ENCODE data around the gene CFLAR.

CFLAR gene

GRCh38 chr2:201200345-201200744, 84.4 kb downstream of the CFLAR start:
- H3K79me2 ChIP-seq (ENCODE audit: low read length) = no peaks in the 10 kb centered on the region
- peaks cover 23% of the 10 kb centered on the region for H3K27me3 ChIP-seq (ENCODE audit: low read depth, low read length)
- no peak overlapping the region for H3K9ac ChIP-seq (ENCODE audit: low read length)
- H3K36me3 ChIP-seq (replicated peaks; ENCODE audit: low read depth, low read length) = peaks cover 10% of the 10 kb centered on the region
- no peaks in the 10 kb centered on the region for H3K4me1 ChIP-seq (ENCODE audit: low read length)
- H4K20me1 ChIP-seq (ENCODE audit: insufficient read depth, low read length) = peaks cover 8% of the 10 kb centered on the region; the same call in 1 of the 2 replicates
- no peak overlapping the region for H2AFZ ChIP-seq (ENCODE audit: low read depth, low read length)
- H3K4me2 ChIP-seq (ENCODE audit: low read length) = no peak overlapping the region
- H3K9me3 ChIP-seq (ENCODE audit: insufficient read depth, low read length) = no peaks in the 10 kb centered on the region
- no peak overlapping the region for H3K4me3 ChIP-seq (ENCODE audit: low read length)
- no peak overlapping the region for H3K27ac ChIP-seq (ENCODE audit: low read length)
- TF ChIP-seq CTCF (IDR thresholded peaks at IDR 0.05; ENCODE audit: low read depth, low read length) (no peak), EZH2phosphoT487 (IDR thresholded peaks at IDR 0.05; ENCODE audit: low read depth) (no peak)

- Histone ChIP-seq H4K20me1 (ENCODE audit: insufficient read depth, low read length) (no peaks in the 10 kb centered on the region), H3K27ac (ENCODE audit: low read length) (no peak overlapping the region), H3K4me1 (ENCODE audit: low read length) (no peaks in the 10 kb centered on the region), H3K36me3 (replicated peaks; ENCODE audit: low read depth, low read length) (peaks cover 4% of the 10 kb centered on the region), H3K79me2 (ENCODE audit: low read length) (no peaks in the 10 kb centered on the region), H3K4me3 (ENCODE audit: low read length) (no peak overlapping the region), H3K4me2 (ENCODE audit: low read length) (no peak overlapping the region), H3K9me3 (ENCODE audit: insufficient read depth, low read length) (no peaks in the 10 kb centered on the region), H3K27me3 (ENCODE audit: low read depth, low read length) (peaks cover 16% of the 10 kb centered on the region), H3K9ac (ENCODE audit: low read length) (no peak overlapping the region), H2AFZ (ENCODE audit: low read depth, low read length) (no peak overlapping the region)
- no peak for TF ChIP-seq CTCF (IDR thresholded peaks at IDR 0.05; ENCODE audit: low read depth, low read length)
- no peak for TF ChIP-seq EZH2phosphoT487 (IDR thresholded peaks at IDR 0.05; ENCODE audit: low read depth)
Measured at GRCh38 chr2:201201371-201201770, 85.4 kb downstream of the CFLAR start.

GRCh38 chr2:201203916-201204654, 88.1 kb downstream of the CFLAR start:
- H3K27ac ChIP-seq (ENCODE audit: low read length) = no peak overlapping the region
- H3K36me3 ChIP-seq (replicated peaks; ENCODE audit: low read depth, low read length) = no peaks in the 10 kb centered on the region
- H3K4me3 ChIP-seq (ENCODE audit: low read length) = no peak overlapping the region
- no peak overlapping the region for H3K9ac ChIP-seq (ENCODE audit: low read length)
- no peaks in the 10 kb centered on the region for H3K9me3 ChIP-seq (ENCODE audit: insufficient read depth, low read length)
- peaks cover 9% of the 10 kb centered on the region for H3K4me1 ChIP-seq (ENCODE audit: low read length)
- TF ChIP-seq CTCF (IDR thresholded peaks at IDR 0.05; ENCODE audit: low read depth, low read length) = no peak
- no peak for TF ChIP-seq EZH2phosphoT487 (IDR thresholded peaks at IDR 0.05; ENCODE audit: low read depth)
- peaks cover 11% of the 10 kb centered on the region for H3K27me3 ChIP-seq (ENCODE audit: low read depth, low read length)
- no peak overlapping the region for H2AFZ ChIP-seq (ENCODE audit: low read depth, low read length)
- H3K79me2 ChIP-seq (ENCODE audit: low read length) = no peaks in the 10 kb centered on the region
- H3K4me2 ChIP-seq (ENCODE audit: low read length) = no peak overlapping the region
- H4K20me1 ChIP-seq (ENCODE audit: insufficient read depth, low read length) = no peaks in the 10 kb centered on the region

GRCh38 chr2:201204655-201205514, 88.9 kb downstream of the CFLAR start:
- Histone ChIP-seq H3K27ac (ENCODE audit: low read length) (no peak overlapping the region), H3K4me1 (ENCODE audit: low read length) (peaks cover 14% of the 10 kb centered on the region), H3K79me2 (ENCODE audit: low read length) (no peaks in the 10 kb centered on the region), H3K27me3 (ENCODE audit: low read depth, low read length) (peaks cover 11% of the 10 kb centered on the region), H4K20me1 (ENCODE audit: insufficient read depth, low read length) (no peaks in the 10 kb centered on the region), H3K36me3 (replicated peaks; ENCODE audit: low read depth, low read length) (no peaks in the 10 kb centered on the region), H3K9ac (ENCODE audit: low read length) (no peak overlapping the region), H2AFZ (ENCODE audit: low read depth, low read length) (no peak overlapping the region), H3K4me3 (ENCODE audit: low read length) (no peak overlapping the region), H3K9me3 (ENCODE audit: insufficient read depth, low read length) (no peaks in the 10 kb centered on the region), H3K4me2 (ENCODE audit: low read length) (no peak overlapping the region)
- TF ChIP-seq CTCF (IDR thresholded peaks at IDR 0.05; ENCODE audit: low read depth, low read length) = no peak
- no peak for TF ChIP-seq EZH2phosphoT487 (IDR thresholded peaks at IDR 0.05; ENCODE audit: low read depth)
